Measurements from ENCODE around the gene KIAA2012.

KIAA2012 gene

GRCh38 chr2:202157211-202157990 lies 84.3 kb downstream of the KIAA2012 start:
- DNase-seq, result no peak

GRCh38 chr2:202158796-202159195 lies 85.7 kb downstream of the KIAA2012 start:
- no peak for DNase-seq

GRCh38 chr2:202161151-202161835 lies 88.2 kb downstream of the KIAA2012 start:
- DNase-seq, result no peak

- no peak for DNase-seq
These were observed 91.4 kb downstream of the KIAA2012 start for GRCh38 chr2:202164411-202164810.

GRCh38 chr2:202165208-202165607 lies 92.2 kb downstream of the KIAA2012 start:
- DNase-seq, result no peak

- DNase-seq, result peak; percentile 21
These were observed 92.9 kb downstream of the KIAA2012 start for GRCh38 chr2:202165945-202166344.

- DNase-seq, result no peak
These were observed 96.1 kb downstream of the KIAA2012 start for GRCh38 chr2:202169131-202169530.

GRCh38 chr2:202169832-202170424 lies 96.9 kb downstream of the KIAA2012 start:
- no peak for DNase-seq

GRCh38 chr2:202171241-202171825 lies 98.3 kb downstream of the KIAA2012 start:
- no peak for DNase-seq

GRCh38 chr2:202172439-202173211 lies 99.6 kb downstream of the KIAA2012 start:
- DNase-seq, result peak; percentile 80

GRCh38 chr2:202178346-202178958 lies 105.4 kb downstream of the KIAA2012 start:
- peak; percentile 85 for DNase-seq

GRCh38 chr2:202184557-202184956 lies 111.5 kb downstream of the KIAA2012 start:
- DNase-seq, result no peak

- DNase-seq, result no peak
These were observed 112.1 kb downstream of the KIAA2012 start for GRCh38 chr2:202185156-202185555.

- DNase-seq, result no peak
These were observed 113.7 kb downstream of the KIAA2012 start for GRCh38 chr2:202186641-202187202.

GRCh38 chr2:202187570-202187969 lies 114.5 kb downstream of the KIAA2012 start:
- no peak for DNase-seq

GRCh38 chr2:202193305-202193704 lies 120.2 kb downstream of the KIAA2012 start:
- DNase-seq, result no peak

GRCh38 chr2:202193881-202194353 lies 120.9 kb downstream of the KIAA2012 start:
- no peak for DNase-seq

- DNase-seq, result no peak
These were observed 121.4 kb downstream of the KIAA2012 start for GRCh38 chr2:202194418-202194817.

- peak; percentile 16 for DNase-seq
These were observed 123.7 kb downstream of the KIAA2012 start for GRCh38 chr2:202196727-202197126.

- no peak for DNase-seq
These were observed 128.4 kb downstream of the KIAA2012 start for GRCh38 chr2:202201220-202202160.

GRCh38 chr2:202203348-202203747 lies 130.3 kb downstream of the KIAA2012 start:
- DNase-seq, result no peak
